GM12874 (cell line): ENCODE data around the gene GRIP1.

Experiments used
- TF ChIP-seq, protein P1 (sequence below): IDR thresholded peaks from 2 replicates; pipeline ENCODE4 v1.5.1; 2011; ENCODE audit warnings: low read depth, mild to moderate bottlenecking, control low read depth, low read length, moderate library complexity; ENCODE audit not compliant: insufficient read depth

Gene GRIP1

DNA sequence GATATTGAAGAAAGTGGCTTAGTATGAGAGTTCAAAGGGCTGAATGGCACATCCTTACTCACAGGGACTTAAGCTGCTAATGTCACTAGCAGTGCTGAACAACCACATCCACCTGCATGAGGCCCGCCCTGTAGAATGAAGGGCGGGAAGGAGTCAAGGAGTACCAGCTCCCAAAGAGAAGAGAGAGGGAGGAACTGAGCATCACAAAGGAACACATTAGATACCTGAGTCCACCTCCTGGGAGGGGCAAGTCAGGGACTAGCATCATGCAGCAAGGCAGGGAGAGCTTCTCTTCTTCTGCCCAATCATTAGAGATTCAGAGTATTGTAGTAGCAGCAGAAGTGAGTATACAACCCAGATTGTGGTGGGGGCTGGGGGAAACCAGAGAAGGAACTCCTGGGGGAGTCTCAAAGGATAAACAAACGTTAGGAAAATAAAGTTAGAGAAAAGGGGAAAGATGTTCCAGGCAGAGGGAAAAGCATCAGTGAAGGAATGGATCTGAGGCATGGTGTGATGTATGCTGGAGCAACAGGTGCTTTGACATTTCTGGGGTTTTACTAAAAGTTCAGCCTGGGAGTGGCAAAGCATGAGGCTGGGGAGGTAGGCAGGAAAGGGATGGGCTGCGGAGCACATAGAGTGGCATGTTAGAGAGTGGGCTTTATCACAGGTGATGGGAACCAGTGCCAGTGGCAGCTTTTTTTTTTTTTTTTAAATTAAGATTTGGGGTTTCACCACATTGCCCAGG, 21.0 kb upstream of the GRIP1 start:
- TF ChIP-seq, protein P1, sequence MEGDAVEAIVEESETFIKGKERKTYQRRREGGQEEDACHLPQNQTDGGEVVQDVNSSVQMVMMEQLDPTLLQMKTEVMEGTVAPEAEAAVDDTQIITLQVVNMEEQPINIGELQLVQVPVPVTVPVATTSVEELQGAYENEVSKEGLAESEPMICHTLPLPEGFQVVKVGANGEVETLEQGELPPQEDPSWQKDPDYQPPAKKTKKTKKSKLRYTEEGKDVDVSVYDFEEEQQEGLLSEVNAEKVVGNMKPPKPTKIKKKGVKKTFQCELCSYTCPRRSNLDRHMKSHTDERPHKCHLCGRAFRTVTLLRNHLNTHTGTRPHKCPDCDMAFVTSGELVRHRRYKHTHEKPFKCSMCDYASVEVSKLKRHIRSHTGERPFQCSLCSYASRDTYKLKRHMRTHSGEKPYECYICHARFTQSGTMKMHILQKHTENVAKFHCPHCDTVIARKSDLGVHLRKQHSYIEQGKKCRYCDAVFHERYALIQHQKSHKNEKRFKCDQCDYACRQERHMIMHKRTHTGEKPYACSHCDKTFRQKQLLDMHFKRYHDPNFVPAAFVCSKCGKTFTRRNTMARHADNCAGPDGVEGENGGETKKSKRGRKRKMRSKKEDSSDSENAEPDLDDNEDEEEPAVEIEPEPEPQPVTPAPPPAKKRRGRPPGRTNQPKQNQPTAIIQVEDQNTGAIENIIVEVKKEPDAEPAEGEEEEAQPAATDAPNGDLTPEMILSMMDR = no peak

DNA sequence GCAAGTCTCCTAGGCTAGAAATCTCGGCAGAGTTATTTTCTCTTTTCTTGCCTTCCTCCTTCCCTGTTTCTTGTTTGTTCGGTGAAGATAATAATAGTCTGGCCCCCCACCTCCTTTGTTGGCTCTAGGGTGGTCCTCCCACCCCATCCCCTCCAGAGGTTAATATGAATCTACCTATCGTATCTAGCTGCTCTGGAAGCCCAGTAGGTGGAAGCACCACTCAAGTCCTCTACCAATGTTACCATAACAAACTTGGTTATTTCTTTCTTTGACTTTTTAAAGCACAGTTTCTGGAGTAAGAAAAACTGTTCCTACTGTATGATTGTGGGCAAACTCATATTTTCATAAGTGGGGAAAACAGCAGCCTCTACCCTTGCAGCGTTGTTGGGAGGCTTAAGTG, 19.7 kb upstream of the GRIP1 start:
- TF ChIP-seq, protein P1 = no peak

DNA sequence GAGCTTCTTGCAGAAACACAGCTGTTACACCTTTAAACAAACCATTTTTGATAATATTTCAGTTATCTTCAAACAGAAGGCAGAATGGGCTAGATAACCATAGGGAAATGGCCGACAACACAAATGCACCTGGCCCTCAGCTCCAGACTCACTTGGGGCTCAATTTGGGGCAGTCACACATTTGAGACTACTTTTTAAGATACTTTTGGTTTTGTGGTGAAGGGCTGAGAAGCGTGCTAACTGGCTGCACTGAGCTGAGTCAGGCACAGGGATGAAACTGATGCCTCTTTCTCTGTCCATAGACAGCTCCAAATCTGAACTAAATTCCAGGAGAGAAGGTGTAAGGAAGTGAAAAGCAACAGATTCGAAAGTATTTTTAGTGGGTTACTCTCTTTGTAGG, 18.5 kb upstream of the GRIP1 start:
- TF ChIP-seq, protein P1 = no peak

DNA sequence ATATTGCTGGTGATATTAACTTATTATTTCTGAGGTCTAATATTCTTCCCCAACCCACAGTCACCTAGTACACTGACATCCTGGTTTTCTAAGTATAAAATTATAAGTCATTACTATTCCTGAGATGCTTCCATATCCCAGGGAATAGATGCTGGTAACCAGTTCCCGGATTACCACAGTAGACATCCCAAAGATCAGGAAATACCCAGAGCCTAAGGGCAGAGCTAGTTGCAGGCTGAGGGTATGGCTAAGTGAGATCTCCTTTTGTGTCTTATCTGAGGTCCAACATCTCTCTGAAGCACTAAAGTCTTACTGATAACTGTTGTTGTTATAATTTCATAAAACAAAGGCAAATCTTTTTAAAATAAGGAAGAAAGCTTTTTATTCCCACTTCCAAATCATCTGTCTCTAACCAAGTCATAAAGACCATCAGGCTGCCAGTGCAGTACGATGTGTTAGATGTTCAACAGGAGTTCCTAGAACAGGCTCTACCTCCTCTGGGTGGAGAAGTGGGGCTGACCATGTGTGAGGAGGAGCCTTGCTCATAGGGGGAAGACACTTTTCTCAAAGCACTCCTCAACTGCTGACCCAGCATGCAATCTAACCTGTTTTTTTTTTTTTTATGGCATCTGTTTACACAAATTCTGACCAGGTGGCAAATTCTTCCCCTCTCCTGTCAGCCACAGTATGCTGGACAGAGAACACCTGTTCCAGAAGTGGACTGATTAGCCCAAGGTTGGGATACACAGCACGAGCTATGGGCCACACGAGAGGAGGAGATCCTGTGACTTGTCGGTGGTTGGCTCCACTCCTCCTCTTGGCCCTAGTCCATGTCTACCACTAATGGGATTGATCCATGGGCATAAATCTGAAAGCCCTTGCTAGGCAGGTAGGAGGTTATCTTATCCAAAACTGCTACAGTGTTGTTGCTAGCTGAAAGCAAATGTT, 16.1 kb upstream of the GRIP1 start:
- TF ChIP-seq, protein P1 = no peak

DNA sequence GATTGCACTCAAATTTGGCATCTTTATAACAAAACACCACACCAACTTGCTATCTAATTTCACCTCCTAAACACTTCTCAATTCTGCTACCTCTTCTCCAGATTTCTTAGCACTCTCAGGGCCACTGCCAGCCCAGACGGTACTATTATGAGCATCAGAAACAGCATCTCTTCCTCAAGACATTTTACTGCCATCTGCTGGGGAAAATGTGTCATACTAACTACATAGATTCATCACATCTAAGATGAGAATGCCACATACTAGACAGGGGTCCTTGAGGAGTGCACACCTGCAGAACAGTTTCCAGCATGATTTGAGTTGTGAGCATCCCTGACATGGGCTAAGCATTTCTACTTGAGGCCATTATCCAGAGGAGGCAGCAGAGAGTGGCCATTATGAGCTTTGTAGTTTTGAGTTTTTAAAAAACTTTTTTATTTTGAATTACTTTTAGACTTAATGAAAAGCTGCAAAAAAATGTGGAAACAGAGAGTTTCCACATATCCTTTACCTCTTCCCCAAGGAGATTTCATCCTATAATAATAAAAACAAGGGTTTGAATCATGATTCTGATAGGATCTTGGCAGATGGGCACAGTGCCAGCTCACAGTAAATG, 15.1 kb upstream of the GRIP1 start:
- TF ChIP-seq, protein P1 = peak; percentile 56; the same call in 1 of the 2 replicates

DNA sequence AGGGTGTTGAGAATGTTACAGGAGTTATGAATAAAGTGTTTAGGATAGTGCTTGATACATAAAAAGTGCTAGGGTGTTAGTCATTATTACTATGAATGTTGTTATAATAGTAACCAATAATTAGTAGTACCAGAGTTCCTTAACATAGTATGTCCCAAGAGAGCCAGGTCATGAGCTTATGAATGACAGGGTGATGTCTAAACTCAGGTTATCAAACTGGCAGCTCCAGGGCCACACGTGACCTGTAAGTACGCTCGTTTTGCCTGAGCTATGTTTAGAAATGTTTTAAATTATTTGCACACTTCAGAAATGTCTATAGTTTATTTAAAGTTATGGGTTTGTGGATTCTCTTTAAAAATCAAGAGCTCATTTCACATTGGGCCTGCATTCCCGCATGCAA, 14.1 kb upstream of the GRIP1 start:
- TF ChIP-seq, protein P1 = no peak

DNA sequence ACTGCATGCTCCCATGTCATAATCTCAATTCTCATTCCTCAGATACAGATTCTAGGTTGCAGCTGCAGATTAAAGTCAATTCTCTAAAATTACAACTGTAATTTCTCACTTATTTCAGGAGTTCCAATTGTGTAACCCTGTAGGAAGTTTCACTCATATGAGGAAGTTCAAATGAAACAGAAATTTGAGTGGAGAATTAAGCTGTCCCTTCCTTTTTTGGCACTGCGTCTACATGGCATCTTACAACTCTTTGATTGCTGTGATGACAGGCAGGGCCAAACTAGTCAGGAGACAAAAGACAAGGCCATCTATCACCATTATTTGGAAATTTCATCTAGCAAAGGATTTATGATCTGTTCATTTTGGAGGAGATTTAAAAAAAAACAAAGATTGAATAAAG, 13.3 kb upstream of the GRIP1 start:
- TF ChIP-seq, protein P1 = no peak
